Stimulated activated CD4-positive, alpha-beta T cell treated with anti-CD3 and anti-CD28 coated beads, Interleukin-2, amount 100 ng/mL, for 24 hours (primary cell): ENCODE data around the gene PSMB5.
"Not testable (repeated sequence)": the region's sequence is repeated elsewhere in the genome, so short reads cannot be mapped to it uniquely, and the experiment has no call there.

Experiments used
- DNase-seq, 2 donors: peaks; one replicate each; pipeline ENCODE4 v3.0.0-alpha.2; 2020

The PSMB5 gene

GRCh38 chr14:23043145-23043544, 8.4 kb upstream of the PSMB5 start:
- no peak for DNase-seq

GRCh38 chr14:23042162-23042965, 7.7 kb upstream of the PSMB5 start, which contains the start of gene PSMB11:
PSMB11 (plus strand) TSS chr14:23042212; CDS start chr14:23042226, 14 bp downstream.
- DNase-seq, result no peak

GRCh38 chr14:23041729-23042128, 7.0 kb upstream of the PSMB5 start:
- DNase-seq, result no peak

- DNase-seq, result no peak
These were observed 5.4 kb upstream of the PSMB5 start for GRCh38 chr14:23040100-23040499.

GRCh38 chr14:23035303-23036144, 824 bp upstream of the PSMB5 start:
- no peak for DNase-seq

GRCh38 chr14:23033801-23034497, 751 bp downstream of the PSMB5 start:
- no peak for DNase-seq

DNA sequence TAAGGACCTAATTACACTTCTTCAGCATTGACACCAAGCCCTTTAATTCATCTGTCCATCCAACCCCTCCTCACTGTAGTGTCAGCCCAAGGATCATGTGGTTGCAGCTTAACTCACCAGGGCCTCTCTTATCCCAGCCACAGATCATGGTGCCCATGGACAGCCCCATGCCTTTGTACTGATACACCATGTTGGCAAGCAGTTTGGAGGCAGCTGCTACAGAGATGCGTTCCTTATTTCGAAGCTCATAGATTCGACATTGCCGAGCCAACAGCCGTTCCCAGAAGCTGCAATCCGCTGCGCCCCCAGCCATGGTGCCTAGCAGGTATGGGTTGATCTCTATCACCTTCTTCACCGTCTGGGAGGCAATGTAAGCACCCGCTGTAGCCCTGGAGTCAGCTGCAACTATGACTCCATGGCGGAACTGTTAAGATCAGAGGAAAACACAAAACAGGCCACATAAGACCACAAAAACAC, 1.4 kb downstream of the PSMB5 start:
- DNase-seq, result no peak

GRCh38 chr14:23030936-23031335, 3.8 kb downstream of the PSMB5 start:
- DNase-seq, result no peak

DNA sequence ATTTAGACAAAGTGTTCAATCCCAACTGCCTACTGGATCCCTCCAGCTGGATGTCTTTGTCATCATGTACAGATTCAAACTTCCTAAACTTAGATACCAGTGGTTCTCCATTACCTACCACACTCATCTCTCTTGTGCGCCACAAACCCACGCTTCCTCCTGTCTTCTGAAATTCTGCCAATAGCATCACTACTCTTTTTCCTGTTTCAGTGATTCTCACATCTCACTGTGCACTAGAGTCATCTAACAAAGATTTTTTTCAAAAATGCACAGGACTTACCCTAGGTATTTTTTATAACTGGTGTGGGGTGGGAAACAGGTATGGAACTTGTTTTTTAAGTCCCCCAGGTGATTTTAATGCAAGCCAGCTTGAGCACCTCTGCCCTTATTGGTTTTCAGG, 5.9 kb downstream of the PSMB5 start:
- no peak for DNase-seq

- peak in 1 of 2 donors; percentile 37 for DNase-seq
These were observed 9.4 kb downstream of the PSMB5 start for GRCh38 chr14:23025151-23025814.

- DNase-seq, result no peak
These were observed 10.1 kb downstream of the PSMB5 start for GRCh38 chr14:23024612-23025075.

- DNase-seq, result no peak
These were observed 10.9 kb downstream of the PSMB5 start for GRCh38 chr14:23023795-23024152.

GRCh38 chr14:23023022-23023794, 11.5 kb downstream of the PSMB5 start:
- no peak for DNase-seq

DNA sequence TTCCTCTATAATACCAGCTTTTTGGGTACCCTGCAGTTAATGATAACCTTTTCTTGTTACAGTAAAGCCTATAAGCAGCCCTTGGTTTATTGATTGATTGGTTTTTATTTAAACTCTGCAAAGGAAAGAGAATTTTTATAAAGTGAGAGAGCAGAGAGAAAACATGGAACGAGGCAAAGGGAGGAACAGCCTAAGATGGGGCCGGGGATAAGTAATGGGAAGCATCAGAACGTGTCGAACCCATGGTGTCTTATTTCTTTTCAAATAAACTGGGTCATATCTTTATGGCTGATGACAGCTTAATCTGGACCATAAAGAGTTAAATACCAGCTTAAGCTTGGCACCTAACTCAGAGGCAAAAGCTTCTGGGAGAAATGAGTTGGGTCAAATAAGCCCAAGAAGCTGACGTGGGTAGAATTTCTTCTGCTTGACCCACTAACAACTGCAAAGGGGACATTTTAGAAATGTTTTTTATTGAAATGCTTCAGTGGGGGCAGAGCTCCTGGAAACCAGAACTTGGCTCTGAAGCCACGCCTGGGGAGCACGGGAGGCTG, 12.7 kb downstream of the PSMB5 start:
- no peak for DNase-seq

GRCh38 chr14:23021434-23021833, 13.3 kb downstream of the PSMB5 start:
- DNase-seq, result no peak

DNA sequence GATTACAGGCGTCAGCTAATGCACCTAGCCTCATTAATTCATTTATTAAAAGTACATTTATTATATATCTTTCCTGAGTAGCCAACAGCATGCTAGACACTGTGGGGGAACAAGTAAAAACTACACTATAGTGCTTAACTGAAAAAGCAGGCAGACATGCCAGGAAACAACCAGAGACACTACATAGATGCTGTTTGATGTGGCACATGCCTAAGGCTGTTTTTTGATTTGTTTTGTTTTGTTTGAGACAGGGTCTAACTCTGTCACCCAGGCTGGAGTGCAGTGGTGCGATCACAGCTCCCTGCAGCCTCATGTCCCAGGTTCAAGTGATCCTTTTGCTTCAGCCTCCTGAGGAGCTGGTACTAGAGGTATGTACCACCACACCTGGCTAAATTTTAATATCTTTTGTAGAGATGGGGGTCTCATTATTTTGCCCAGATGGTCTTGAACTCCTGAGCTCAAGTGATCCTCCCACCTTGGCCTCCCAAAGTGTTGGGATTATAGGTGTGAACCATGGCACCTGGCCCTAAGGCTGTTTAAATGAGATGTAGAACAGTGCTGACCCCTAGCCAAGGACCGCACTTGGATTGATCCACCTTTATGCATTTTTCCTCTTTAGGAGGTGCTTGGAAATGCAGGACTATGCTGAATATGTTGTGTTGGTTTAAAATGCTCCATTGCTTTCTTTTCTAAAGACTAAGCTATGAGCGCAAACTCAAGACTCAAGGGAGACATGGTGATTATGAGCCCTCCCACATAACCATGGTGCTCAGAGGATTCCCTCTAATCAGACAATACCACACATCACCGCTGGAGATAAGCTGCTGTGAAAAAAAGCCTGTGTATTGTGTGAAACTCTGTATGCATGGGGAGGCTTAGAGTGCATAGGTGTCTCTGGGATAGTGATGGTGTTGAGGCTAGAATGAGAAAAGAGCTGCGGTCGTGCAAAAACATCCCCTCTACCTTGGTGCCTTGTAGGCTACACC, 14.3 kb downstream of the PSMB5 start:
- no peak for DNase-seq

GRCh38 chr14:23018107-23018506, 16.6 kb downstream of the PSMB5 start:
- DNase-seq, result no peak

GRCh38 chr14:23017091-23017490, 17.6 kb downstream of the PSMB5 start:
- no peak for DNase-seq

- no peak for DNase-seq
These were observed 19.1 kb downstream of the PSMB5 start for GRCh38 chr14:23015618-23016017.

- not testable (repeated sequence) for DNase-seq
These were observed 21.0 kb downstream of the PSMB5 start for GRCh38 chr14:23013749-23014054.
